ENCODE results near the gene FARSA. TPM values are rescaled to one million over a fixed set of nuclear protein-coding genes. Genes with fewer than 3 reads are reported as not detected.

The FARSA gene
- total and polyA plus RNA-seq, 2 of the 13 experiments (the other 11 are each of a cell fraction or from before 2014, with no cell fraction given): 25.9 to 72.0 TPM

- TF ChIP-seq, protein P1, sequence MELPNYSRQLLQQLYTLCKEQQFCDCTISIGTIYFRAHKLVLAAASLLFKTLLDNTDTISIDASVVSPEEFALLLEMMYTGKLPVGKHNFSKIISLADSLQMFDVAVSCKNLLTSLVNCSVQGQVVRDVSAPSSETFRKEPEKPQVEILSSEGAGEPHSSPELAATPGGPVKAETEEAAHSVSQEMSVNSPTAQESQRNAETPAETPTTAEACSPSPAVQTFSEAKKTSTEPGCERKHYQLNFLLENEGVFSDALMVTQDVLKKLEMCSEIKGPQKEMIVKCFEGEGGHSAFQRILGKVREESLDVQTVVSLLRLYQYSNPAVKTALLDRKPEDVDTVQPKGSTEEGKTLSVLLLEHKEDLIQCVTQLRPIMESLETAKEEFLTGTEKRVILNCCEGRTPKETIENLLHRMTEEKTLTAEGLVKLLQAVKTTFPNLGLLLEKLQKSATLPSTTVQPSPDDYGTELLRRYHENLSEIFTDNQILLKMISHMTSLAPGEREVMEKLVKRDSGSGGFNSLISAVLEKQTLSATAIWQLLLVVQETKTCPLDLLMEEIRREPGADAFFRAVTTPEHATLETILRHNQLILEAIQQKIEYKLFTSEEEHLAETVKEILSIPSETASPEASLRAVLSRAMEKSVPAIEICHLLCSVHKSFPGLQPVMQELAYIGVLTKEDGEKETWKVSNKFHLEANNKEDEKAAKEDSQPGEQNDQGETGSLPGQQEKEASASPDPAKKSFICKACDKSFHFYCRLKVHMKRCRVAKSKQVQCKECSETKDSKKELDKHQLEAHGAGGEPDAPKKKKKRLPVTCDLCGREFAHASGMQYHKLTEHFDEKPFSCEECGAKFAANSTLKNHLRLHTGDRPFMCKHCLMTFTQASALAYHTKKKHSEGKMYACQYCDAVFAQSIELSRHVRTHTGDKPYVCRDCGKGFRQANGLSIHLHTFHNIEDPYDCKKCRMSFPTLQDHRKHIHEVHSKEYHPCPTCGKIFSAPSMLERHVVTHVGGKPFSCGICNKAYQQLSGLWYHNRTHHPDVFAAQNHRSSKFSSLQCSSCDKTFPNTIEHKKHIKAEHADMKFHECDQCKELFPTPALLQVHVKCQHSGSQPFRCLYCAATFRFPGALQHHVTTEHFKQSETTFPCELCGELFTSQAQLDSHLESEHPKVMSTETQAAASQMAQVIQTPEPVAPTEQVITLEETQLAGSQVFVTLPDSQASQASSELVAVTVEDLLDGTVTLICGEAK (IDR thresholded peaks at IDR 0.05): no peak
- TF ChIP-seq, protein P1 (CRISPR knock-in tag; IDR thresholded peaks at IDR 0.05): peak; percentile 56; the same call in 1 of the 2 replicates
- TF ChIP-seq MEF2D (CRISPR knock-in tag; IDR thresholded peaks at IDR 0.05) (no peak), PATZ1 (CRISPR knock-in tag; IDR thresholded peaks at IDR 0.05) (peak; percentile 30; the same call in 1 of the 2 replicates)
- TF ChIP-seq, protein P2, sequence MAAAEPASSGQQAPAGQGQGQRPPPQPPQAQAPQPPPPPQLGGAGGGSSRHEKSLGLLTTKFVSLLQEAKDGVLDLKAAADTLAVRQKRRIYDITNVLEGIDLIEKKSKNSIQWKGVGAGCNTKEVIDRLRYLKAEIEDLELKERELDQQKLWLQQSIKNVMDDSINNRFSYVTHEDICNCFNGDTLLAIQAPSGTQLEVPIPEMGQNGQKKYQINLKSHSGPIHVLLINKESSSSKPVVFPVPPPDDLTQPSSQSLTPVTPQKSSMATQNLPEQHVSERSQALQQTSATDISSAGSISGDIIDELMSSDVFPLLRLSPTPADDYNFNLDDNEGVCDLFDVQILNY (CRISPR knock-in tag; conservative IDR thresholded peaks at IDR 0.05): no peak
Observed at GRCh38 chr19:12953138-12953798, 19.8 kb upstream of the FARSA start (continued).

Data from HepG2 (cell line).